Gastrocnemius medialis (tissue), 4 donors: ENCODE measurements around the gene HM13.

Experiments
- POLR2A ChIP-seq, 2 donors: fragments of 450-650 bp; IDR thresholded peaks; one replicate each; pipeline ENCODE4 v1.6.1; 2017; ENCODE audit warnings: antibody characterized with exemption in 2 of 2, mild to moderate bottlenecking in 2 of 2, moderate library complexity in 2 of 2
- TF ChIP-seq, protein P1 (sequence below), 5 experiments: fragments of 450-650 bp in 3 of 5; fragments of 200-600 bp in 2 of 5; sonication (generic) in 2 of 5; IDR thresholded peaks in 4 of 5; conservative IDR thresholded peaks in 1 of 5; 1 replicate in 4 of 5; 2 replicates in 1 of 5; pipeline ENCODE4 v1.5.1; 2016 to 2019; ENCODE audit warnings: antibody characterized with exemption in 5 of 5, mild to moderate bottlenecking in 3 of 5, moderate library complexity in 3 of 5

DNA sequence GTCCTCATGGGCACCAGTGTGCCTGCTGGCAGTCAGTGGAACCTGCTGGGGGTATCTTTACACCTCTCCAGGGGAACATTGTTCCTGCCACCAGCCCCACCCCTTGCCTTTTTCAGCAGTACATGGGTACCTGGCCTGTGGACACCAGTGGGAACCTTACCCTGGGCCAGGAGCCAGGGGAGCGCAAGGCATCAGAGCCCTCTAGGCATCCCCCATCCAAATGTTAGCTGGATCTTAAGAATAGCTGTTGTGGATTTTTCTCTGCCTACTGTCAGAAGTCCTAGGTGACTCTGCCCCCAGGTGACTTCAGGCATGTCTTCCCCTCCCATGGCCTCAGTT lies 52.0 kb downstream of the HM13 start:
- TF ChIP-seq, protein P1, sequence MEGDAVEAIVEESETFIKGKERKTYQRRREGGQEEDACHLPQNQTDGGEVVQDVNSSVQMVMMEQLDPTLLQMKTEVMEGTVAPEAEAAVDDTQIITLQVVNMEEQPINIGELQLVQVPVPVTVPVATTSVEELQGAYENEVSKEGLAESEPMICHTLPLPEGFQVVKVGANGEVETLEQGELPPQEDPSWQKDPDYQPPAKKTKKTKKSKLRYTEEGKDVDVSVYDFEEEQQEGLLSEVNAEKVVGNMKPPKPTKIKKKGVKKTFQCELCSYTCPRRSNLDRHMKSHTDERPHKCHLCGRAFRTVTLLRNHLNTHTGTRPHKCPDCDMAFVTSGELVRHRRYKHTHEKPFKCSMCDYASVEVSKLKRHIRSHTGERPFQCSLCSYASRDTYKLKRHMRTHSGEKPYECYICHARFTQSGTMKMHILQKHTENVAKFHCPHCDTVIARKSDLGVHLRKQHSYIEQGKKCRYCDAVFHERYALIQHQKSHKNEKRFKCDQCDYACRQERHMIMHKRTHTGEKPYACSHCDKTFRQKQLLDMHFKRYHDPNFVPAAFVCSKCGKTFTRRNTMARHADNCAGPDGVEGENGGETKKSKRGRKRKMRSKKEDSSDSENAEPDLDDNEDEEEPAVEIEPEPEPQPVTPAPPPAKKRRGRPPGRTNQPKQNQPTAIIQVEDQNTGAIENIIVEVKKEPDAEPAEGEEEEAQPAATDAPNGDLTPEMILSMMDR (IDR thresholded peaks at IDR 0.05 in 4 of 5, conservative IDR thresholded peaks at IDR 0.05 in 1 of 5), result no peak
- TF ChIP-seq POLR2A (IDR thresholded peaks at IDR 0.05), result no peak
